SU-DHL-6 (cell line): Measurements from ENCODE around the gene PPP2R3B.

Source experiments
- EZH2phosphoT487 ChIP-seq: fragments of 200-600 bp; sonication (generic), shearing (Covaris generic); conservative IDR thresholded peaks from 2 replicates; pipeline ENCODE4 v1.6.1; 2018; ENCODE audit warnings: mild to moderate bottlenecking, antibody characterized with exemption, low read length, moderate library complexity, mixed read lengths
- TF ChIP-seq, protein P1 (sequence below): fragments of 200-600 bp; sonication (generic); IDR thresholded peaks from one replicate; pipeline ENCODE4 v1.5.1; 2017; ENCODE audit warnings: antibody characterized with exemption, mild to moderate bottlenecking, low read length, moderate library complexity; ENCODE audit not compliant: insufficient read depth, poor library complexity, severe bottlenecking

DNA sequence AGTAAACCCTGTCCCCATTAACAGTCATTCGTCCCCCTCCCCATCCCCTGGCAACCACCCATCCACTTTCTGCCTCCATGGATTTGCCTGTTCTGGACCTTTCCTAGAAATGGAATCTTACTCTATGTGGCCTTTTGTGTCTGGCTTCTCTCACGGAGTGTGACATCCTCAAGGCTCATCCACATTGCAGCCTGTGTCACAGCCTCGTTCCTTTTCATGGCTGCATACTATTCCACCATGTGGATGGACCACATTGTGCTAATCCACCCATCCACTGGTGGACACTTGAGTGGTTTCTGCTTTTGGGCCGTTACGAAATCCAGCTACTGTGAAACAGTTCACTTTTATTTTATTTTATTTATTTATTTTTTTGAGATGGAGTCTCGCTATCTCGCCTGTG, 8.1 kb upstream of the PPP2R3B start:
- TF ChIP-seq, protein P1, sequence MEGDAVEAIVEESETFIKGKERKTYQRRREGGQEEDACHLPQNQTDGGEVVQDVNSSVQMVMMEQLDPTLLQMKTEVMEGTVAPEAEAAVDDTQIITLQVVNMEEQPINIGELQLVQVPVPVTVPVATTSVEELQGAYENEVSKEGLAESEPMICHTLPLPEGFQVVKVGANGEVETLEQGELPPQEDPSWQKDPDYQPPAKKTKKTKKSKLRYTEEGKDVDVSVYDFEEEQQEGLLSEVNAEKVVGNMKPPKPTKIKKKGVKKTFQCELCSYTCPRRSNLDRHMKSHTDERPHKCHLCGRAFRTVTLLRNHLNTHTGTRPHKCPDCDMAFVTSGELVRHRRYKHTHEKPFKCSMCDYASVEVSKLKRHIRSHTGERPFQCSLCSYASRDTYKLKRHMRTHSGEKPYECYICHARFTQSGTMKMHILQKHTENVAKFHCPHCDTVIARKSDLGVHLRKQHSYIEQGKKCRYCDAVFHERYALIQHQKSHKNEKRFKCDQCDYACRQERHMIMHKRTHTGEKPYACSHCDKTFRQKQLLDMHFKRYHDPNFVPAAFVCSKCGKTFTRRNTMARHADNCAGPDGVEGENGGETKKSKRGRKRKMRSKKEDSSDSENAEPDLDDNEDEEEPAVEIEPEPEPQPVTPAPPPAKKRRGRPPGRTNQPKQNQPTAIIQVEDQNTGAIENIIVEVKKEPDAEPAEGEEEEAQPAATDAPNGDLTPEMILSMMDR, result no peak
- no peak for TF ChIP-seq EZH2phosphoT487
